HG02973 (cell line): ENCODE measurements around the gene STOML1.

Experiments used
- ATAC-seq: cut with Tn5 transposase; IDR thresholded peaks from one replicate; pipeline ENCODE4 v1.9.1; 2021; ENCODE audit warnings: moderate library complexity; ENCODE audit not compliant: unreplicated experiment

Gene STOML1

GRCh38 chr15:74022706-74023470, 30.8 kb upstream of the STOML1 start:
- no peak for ATAC-seq

DNA sequence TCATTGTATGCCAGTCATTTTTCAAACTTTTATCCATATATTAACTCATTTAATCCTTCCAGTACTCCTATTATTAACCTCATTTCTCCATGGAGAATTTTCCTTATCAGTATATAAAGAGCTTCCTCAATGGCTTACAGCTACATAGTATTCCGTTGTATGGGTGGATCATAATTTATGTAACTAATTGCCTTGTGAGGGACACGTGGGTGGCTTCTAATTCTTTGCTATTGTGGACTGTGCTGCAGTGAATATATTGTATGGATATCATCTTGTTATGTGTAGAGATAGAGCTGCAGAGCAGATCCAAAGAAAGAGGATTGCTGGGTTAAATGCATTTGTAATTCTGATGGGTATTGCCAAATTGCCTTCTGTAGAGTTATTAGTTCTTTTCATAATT, 27.6 kb upstream of the STOML1 start:
- no peak for ATAC-seq

DNA sequence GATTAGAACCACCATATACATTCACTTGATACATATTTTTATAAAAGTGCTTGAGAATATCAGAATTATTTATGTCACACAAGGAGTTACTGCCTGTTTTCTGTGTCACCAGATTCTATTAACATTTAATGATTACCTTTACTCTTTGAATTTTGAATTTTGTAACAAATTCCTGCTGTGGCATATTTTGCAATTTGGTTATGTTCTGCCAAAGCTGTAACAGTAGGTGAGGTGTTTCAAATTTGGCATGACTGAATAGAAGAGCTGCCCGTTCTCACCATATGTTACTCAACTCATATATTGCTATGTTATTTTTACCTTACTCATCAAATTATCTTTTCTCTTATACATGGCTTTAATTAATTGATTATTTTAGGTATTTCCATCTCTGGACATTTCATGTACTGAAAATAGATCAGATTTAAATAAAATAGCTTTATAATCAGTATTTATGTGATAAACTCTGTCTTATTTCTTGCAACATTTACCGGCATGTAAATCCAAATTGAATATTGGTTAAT, 21.3 kb upstream of the STOML1 start:
- no peak for ATAC-seq

GRCh38 chr15:74011610-74012009, 19.5 kb upstream of the STOML1 start:
- ATAC-seq, result no peak

GRCh38 chr15:74010929-74011540, 18.9 kb upstream of the STOML1 start:
- ATAC-seq, result no peak

DNA sequence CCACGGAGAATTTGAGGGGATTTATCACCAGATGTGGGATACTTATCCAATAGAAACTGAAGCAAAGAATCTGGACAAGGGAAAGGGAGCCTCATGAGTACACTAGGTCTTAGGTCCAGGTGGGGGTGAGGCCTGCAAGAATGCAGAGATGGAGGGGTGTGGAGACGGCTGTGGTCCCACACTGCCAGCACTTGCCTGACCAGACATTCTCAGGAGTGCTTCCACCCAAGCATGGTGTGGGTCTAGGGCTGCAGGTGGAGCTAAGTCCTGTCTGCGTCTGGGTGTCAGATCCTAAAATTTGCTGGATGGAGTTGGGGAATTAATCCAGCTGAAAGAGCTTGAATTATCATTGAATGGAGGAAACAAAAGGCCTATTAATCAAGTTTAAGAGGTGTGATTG, 16.8 kb upstream of the STOML1 start:
- no peak for ATAC-seq

DNA sequence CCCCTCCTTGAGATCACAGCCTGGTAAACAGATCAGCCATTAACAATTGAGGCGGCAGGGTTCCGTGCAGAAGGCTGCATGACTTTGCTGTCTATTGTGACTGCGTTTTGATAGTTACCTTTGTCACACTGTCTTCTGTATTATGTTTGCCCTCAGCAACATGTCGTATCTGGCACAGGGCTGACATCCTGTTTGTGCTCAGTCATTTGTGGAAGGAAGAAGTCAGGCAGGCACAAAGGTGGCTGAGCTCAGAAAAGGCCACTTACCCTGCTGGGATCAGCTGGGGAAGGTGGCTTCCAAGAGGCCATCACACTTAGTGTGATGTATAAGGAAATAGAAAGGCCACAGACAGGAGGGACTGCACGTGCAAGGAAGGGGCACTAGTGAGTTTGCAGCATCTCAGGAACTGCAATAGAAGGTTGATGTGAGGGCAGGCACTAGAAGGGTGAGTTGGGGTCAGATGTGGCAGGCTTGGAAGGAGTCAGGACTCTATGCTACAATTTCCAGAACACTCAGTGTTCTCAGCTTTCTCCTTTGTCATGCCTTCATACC, 15.8 kb upstream of the STOML1 start:
- ATAC-seq, result no peak

DNA sequence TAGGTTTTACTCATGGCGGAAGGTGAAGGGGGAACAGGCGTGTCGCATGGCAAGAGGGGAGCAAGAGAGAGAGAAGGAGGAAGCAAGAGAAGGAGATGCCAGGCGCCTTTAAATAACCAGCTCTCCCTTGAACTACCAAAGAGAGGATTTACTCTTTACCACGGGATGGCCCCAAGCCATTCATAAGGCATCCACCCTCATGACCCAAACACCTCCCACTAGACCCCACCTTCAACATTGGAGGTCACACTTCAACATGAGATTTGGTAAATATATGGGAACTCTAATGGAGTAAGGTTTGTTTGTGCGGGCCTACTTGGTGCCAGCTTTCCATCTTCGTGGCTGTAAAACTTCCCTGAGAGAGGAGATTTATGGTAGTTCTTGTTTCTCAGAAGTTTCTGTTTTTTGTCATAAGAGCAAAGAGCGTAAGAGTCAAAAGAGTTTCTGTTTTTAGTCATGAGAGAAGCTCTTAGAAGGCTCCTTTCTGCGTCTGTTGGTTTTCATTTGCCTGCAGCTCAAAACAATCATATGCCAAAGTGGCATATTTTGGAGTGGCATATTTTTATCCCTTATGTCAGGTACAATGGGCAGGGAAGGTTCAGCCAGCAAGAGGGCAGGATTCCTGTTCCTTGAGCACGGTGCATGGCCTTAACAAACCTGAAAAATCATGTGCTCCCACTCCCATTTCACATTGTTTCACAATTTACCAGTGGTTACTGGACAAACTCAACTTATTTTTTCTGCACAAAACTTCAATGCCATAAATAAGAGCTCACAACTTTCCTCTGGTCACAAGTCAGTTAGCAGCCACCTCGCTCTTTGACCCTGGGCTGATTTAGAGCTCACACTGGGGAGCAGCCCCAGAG, 14.9 kb upstream of the STOML1 start:
- no peak for ATAC-seq

DNA sequence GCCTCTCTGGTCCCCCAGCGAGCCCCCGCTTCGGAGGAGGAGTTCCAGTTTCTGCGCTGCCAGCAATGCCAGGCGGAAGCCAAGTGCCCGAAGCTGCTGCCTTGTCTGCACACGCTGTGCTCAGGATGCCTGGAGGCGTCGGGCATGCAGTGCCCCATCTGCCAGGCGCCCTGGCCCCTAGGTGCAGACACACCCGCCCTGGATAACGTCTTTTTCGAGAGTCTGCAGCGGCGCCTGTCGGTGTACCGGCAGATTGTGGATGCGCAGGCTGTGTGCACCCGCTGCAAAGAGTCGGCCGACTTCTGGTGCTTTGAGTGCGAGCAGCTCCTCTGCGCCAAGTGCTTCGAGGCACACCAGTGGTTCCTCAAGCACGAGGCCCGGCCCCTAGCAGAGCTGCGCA, 5.9 kb upstream of the STOML1 start:
- no peak for ATAC-seq

DNA sequence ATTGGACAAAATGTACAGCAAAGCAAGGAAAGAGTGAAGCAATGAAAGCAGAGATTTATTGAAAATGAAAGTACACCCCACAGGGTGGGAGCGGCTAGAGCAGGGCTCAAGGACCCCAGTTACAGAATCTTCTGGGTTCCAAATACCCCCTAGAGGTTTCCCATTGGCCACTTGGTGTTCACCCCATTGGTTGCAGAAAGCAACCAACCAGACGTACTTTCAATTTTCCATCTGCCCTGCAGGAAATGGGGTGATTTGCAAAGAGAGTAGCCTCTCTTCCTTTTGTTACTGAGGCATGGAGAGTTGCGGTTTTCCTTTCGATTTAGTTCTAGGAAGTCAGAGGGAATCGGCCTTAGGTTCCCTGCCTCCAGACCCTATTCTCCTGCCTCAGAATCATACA, 4.8 kb upstream of the STOML1 start:
- no peak for ATAC-seq

DNA sequence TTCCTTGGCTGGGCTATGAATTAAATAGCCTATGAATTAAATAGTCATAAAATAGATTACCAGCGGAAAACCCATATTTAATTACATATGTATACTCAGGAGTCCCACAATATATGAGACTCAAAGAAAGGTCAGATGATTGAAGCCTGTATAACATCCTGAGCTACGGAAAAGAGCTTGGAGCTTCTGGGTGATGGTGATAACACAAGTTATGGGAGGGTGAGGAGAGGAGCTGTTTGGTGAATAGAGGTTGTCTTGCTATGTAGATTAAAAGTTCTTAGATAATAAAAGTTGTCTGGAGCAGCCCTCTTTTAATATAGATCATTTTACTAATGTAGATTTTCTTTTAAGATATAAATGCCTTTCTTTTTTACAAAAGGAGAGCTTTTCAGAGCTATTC, 4.2 kb upstream of the STOML1 start:
- ATAC-seq, result no peak

- ATAC-seq, result no peak
Observed at GRCh38 chr15:73994912-73995622, 3.0 kb upstream of the STOML1 start.

GRCh38 chr15:73994413-73994883, 2.4 kb upstream of the STOML1 start, which contains the start of gene PML:
Gene PML (plus strand): TSS chr15:73994716. CDS start chr15:73994813, 97 bp downstream.
- ATAC-seq, result peak; percentile 65

GRCh38 chr15:73993211-73993994, 1.3 kb upstream of the STOML1 start:
- ATAC-seq, result no peak

DNA sequence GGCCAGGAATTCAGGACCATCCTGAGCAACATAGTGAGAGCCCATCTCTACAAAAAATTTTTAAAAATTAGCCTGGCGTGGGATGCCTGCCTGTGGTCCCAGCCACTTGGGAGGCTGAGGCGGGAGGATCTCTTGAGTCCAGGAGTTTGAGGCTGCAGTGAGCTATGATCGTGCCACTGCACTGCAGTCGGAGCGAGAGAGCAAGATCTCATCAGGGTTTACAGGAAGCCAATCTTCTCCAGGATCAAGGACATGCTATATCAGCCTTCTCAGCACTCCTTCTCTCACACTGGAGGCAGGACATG, 451 bp upstream of the STOML1 start:
- no peak for ATAC-seq

DNA sequence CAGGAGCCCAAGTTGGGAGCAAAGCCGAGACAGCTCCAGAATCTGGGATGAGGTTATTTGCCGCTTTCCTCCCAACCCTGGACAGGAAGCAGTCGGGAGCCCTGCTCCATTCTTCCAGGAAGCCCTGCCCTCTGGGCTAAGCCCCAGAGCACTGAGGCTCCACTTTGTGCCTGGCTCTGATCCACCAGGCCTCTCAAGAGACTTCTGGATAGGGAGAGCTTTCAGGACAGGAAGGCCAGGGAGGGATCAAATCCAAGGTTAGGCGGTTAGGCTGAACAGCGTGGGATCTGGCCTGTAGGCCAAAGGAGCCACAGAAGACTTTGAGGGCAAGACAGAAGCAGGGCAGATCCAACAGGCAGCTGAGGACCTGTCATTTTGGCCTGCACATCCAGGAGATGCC, 835 bp downstream of the STOML1 start:
- ATAC-seq, result no peak

GRCh38 chr15:73990250-73991005, 1.7 kb downstream of the STOML1 start:
- ATAC-seq, result no peak

- ATAC-seq, result no peak
Observed at GRCh38 chr15:73989001-73989798, 2.9 kb downstream of the STOML1 start.
